H1 (cell line): ENCODE data around the gene PXDC1. TPM values are rescaled to one million over a fixed set of nuclear protein-coding genes. Genes with fewer than 3 reads are reported as not detected.

Experiments
- CTCF ChIA-PET: fragments of 300-600 bp; sonication (Branson Sonifier 250); formaldehyde crosslinking; loops from one replicate; lab custom pipeline; 2021; ENCODE audit not compliant: partially characterized antibody; lab: Charles Lee
- POLR2A ChIA-PET: fragments of 300-600 bp; sonication (Branson Sonifier 250); formaldehyde crosslinking; loops from one replicate; lab custom pipeline; 2021; ENCODE audit warnings: inconsistent platforms; ENCODE audit not compliant: partially characterized antibody; lab: Charles Lee
- DNase-seq, 2 experiments: peaks; one replicate each; pipeline versions ENCODE4 v3.0.0 to v3.0.0-alpha.2; 2010 to 2022; ENCODE audit warnings: low spot score in 2 of 2, low read depth in 1 of 2, mixed read lengths in 1 of 2
- FAIRE-seq: peaks from 2 replicates; lab custom pipeline; 2011; peaks lifted over from hg19 to GRCh38; lab: Jason Lieb, UNC
- H2AFZ ChIP-seq: 2 replicates; pipeline ENCODE4 v1.8.1; 2012; ENCODE audit warnings: low read length, inconsistent platforms
- H2AK5ac ChIP-seq: 2 replicates; pipeline ENCODE4 v1.6.1; 2013; ENCODE audit warnings: low read depth, low read length
- H2BK120ac ChIP-seq: replicated peaks from 2 replicates; pipeline ENCODE3; 2013; ENCODE audit warnings: low read depth, low read length, inconsistent platforms
- H2BK12ac ChIP-seq: 2 replicates; pipeline ENCODE4 v1.6.1; 2013; ENCODE audit warnings: low read depth, low read length
- H2BK15ac ChIP-seq: 2 replicates; pipeline ENCODE4 v1.6.1; 2013; ENCODE audit warnings: low read length
- H2BK20ac ChIP-seq: 2 replicates; pipeline ENCODE4 v1.6.1; 2013; ENCODE audit warnings: low read length
- H2BK5ac ChIP-seq: 2 replicates; pipeline ENCODE4 v1.6.1; 2013; ENCODE audit warnings: low read depth, low read length
- H3K14ac ChIP-seq: 2 replicates; pipeline ENCODE4 v1.6.1; 2013; ENCODE audit warnings: inconsistent platforms; ENCODE audit not compliant: insufficient read length
- H3K18ac ChIP-seq: 2 replicates; pipeline ENCODE4 v1.6.1; 2013; ENCODE audit warnings: low read length; ENCODE audit errors: extremely low read depth
- H3K23ac ChIP-seq: 2 replicates; pipeline ENCODE4 v1.6.1; 2013; ENCODE audit warnings: inconsistent platforms; ENCODE audit not compliant: insufficient read length
- H3K23me2 ChIP-seq: 2 replicates; pipeline ENCODE4 v1.6.1; 2013; ENCODE audit warnings: low read depth, low read length
- H3K27ac ChIP-seq: 2 replicates; pipeline ENCODE4 v1.6.1; 2011; ENCODE audit warnings: low read depth, low read length, inconsistent platforms
- H3K27me3 ChIP-seq, 4 experiments: replicated peaks in 1 of 4; 1 replicate in 1 of 4; 2 replicates in 3 of 4; pipeline versions ENCODE4 v1.6.1 to v1.8.1; 2011 to 2013; ENCODE audit warnings: low read length in 3 of 4, mild to moderate bottlenecking in 3 of 4, inconsistent platforms in 2 of 4, mixed read lengths in 2 of 4, moderate library complexity in 1 of 4; ENCODE audit not compliant: control insufficient read depth in 3 of 4, insufficient read depth in 3 of 4; ENCODE audit errors: extremely low read depth in 1 of 4
- H3K36me3 ChIP-seq, 4 experiments: 2 replicates each; pipeline versions ENCODE4 v1.6.1 to v1.8.1; 2011 to 2013; ENCODE audit warnings: mild to moderate bottlenecking in 4 of 4, low read length in 3 of 4, moderate library complexity in 2 of 4, control low read depth in 1 of 4, inconsistent platforms in 1 of 4; ENCODE audit not compliant: insufficient read depth in 4 of 4, control insufficient read depth in 2 of 4
- H3K4ac ChIP-seq: replicated peaks from 2 replicates; pipeline ENCODE3; 2013; ENCODE audit warnings: low read length, low read depth, mixed read lengths, inconsistent platforms; ENCODE audit not compliant: insufficient read length
- H3K4me1 ChIP-seq, 4 experiments: replicated peaks in 1 of 4; 1 replicate in 1 of 4; 2 replicates in 3 of 4; pipeline versions ENCODE4 v1.6.1 to v1.8.1; 2011 to 2013; ENCODE audit warnings: low read length in 3 of 4, inconsistent platforms in 2 of 4, mixed read lengths in 1 of 4; ENCODE audit not compliant: insufficient read depth in 4 of 4, control insufficient read depth in 3 of 4
- H3K4me2 ChIP-seq, 2 experiments: 2 replicates each; pipeline versions ENCODE4 v1.6.1 to v1.8.1; 2011 to 2013; ENCODE audit warnings: low read depth in 2 of 2, low read length in 2 of 2, control low read depth in 1 of 2, inconsistent platforms in 1 of 2, mild to moderate bottlenecking in 1 of 2; ENCODE audit not compliant: insufficient read depth in 1 of 2
- H3K4me3 ChIP-seq, 4 experiments: fragments of 200-600, 300-600 bp in 1 of 4; sonication (generic), shearing (Covaris generic), sonication (Bioruptor Twin) in 1 of 4; 2 replicates each; pipeline versions ENCODE4 v1.5.1 to v1.8.1; 2011 to 2016; ENCODE audit warnings: low read length in 4 of 4, low read depth in 3 of 4, control low read depth in 2 of 4, inconsistent platforms in 2 of 4, mild to moderate bottlenecking in 2 of 4, mixed read lengths in 1 of 4, moderate library complexity in 1 of 4; ENCODE audit not compliant: insufficient read depth in 2 of 4; ENCODE audit errors: extremely low read depth in 1 of 4
- H3K56ac ChIP-seq: replicated peaks from 2 replicates; pipeline ENCODE3; 2013; ENCODE audit warnings: low read depth, mild to moderate bottlenecking, mixed read lengths, low read length, inconsistent platforms; ENCODE audit not compliant: insufficient read length
- H3K79me1 ChIP-seq: 2 replicates; pipeline ENCODE4 v1.6.1; 2013; ENCODE audit warnings: low read depth, low read length, control low read depth
- H3K79me2 ChIP-seq, 2 experiments: 2 replicates each; pipeline versions ENCODE4 v1.6.1 to v1.8.1; 2012 to 2013; ENCODE audit warnings: low read length in 2 of 2, mild to moderate bottlenecking in 2 of 2, inconsistent platforms in 1 of 2; ENCODE audit not compliant: insufficient read depth in 2 of 2, control insufficient read depth in 1 of 2
- H3K9ac ChIP-seq, 4 experiments: replicated peaks in 1 of 4; 1 replicate in 1 of 4; 2 replicates in 3 of 4; pipeline versions ENCODE4 v1.6.1 to v1.8.1; 2011 to 2013; ENCODE audit warnings: low read depth in 3 of 4, low read length in 3 of 4, control low read depth in 2 of 4, mild to moderate bottlenecking in 2 of 4, moderate library complexity in 2 of 4, inconsistent platforms in 1 of 4; ENCODE audit errors: extremely low read depth in 1 of 4
- H3K9me3 ChIP-seq, 2 experiments: 2 replicates each; pipeline versions ENCODE4 v1.6.1 to v1.8.1; 2012 to 2013; ENCODE audit warnings: mild to moderate bottlenecking in 2 of 2, moderate library complexity in 2 of 2, control low read depth in 1 of 2, inconsistent platforms in 1 of 2, low read depth in 1 of 2, low read length in 1 of 2, mixed read lengths in 1 of 2; ENCODE audit not compliant: insufficient read depth in 2 of 2
- H4K20me1 ChIP-seq, 2 experiments: replicated peaks in 1 of 2; 2 replicates each; pipeline versions ENCODE3 to v1.8.1; 2011 to 2013; ENCODE audit warnings: inconsistent platforms in 2 of 2, low read length in 2 of 2, mild to moderate bottlenecking in 1 of 2; ENCODE audit not compliant: insufficient read depth in 2 of 2, control insufficient read depth in 1 of 2
- H4K5ac ChIP-seq: 2 replicates; pipeline ENCODE4 v1.6.1; 2013; ENCODE audit warnings: low read length, low read depth, mixed read lengths, inconsistent platforms; ENCODE audit not compliant: insufficient read length
- H4K8ac ChIP-seq: 2 replicates; pipeline ENCODE4 v1.8.0; 2013; ENCODE audit warnings: mild to moderate bottlenecking, moderate library complexity, low read length, inconsistent platforms; ENCODE audit not compliant: insufficient read depth; ENCODE audit errors: extremely low read depth
- H4K91ac ChIP-seq: replicated peaks from 2 replicates; pipeline ENCODE3; 2013; ENCODE audit warnings: low read length, mixed read lengths, inconsistent platforms; ENCODE audit not compliant: insufficient read length
- ATF3 ChIP-seq: IDR thresholded peaks from 2 replicates; pipeline ENCODE4 v1.6.1; 2011; ENCODE audit warnings: low read depth, mild to moderate bottlenecking, low read length; ENCODE audit not compliant: insufficient read depth
- CEBPB ChIP-seq: IDR thresholded peaks from 2 replicates; pipeline ENCODE4 v1.6.1; 2012; ENCODE audit warnings: low read depth, low read length
- CREB1 ChIP-seq: IDR thresholded peaks from 2 replicates; pipeline ENCODE4 v1.6.1; 2012; ENCODE audit warnings: inconsistent platforms
- GABPA ChIP-seq: IDR thresholded peaks from 2 replicates; pipeline ENCODE4 v1.6.1; 2011; ENCODE audit warnings: mild to moderate bottlenecking, low read length, moderate library complexity, borderline replicate concordance; ENCODE audit not compliant: insufficient read depth
- HDAC6 ChIP-seq: IDR thresholded peaks from one replicate; pipeline ENCODE4 v1.7.1; 2012; ENCODE audit warnings: low read depth, mild to moderate bottlenecking, inconsistent platforms, low read length, moderate library complexity
- KDM1A ChIP-seq: fragments of 200-600, 300-600 bp; sonication (generic); IDR thresholded peaks from 2 replicates; pipeline ENCODE4 v1.7.1; 2016; ENCODE audit warnings: mild to moderate bottlenecking, low read length, borderline replicate concordance
- KDM4A ChIP-seq: IDR thresholded peaks from one replicate; pipeline ENCODE4 v1.7.1; 2012; ENCODE audit warnings: low read depth, mild to moderate bottlenecking, moderate library complexity, low read length, inconsistent platforms; ENCODE audit not compliant: severe bottlenecking
- PHF8 ChIP-seq: fragments of 200-600 bp; sonication (generic); conservative IDR thresholded peaks from 2 replicates; pipeline ENCODE4 v1.7.1; 2012; ENCODE audit warnings: low read depth, mild to moderate bottlenecking, inconsistent platforms, low read length, moderate library complexity
- SIX5 ChIP-seq: IDR thresholded peaks from 2 replicates; pipeline ENCODE4 v1.6.1; 2011; ENCODE audit warnings: mild to moderate bottlenecking, low read depth, low read length
- SP4 ChIP-seq: IDR thresholded peaks from 2 replicates; pipeline ENCODE4 v1.6.1; 2012; ENCODE audit warnings: low read length, inconsistent platforms
- USF2 ChIP-seq: IDR thresholded peaks from 2 replicates; pipeline ENCODE4 v1.6.1; 2011; ENCODE audit warnings: low read length, improper control_type of control experiment
- WGBS, 2 experiments: shearing (Covaris generic) in 1 of 2; methylation state at CpG; one replicate each; pipeline versions ENCODE4 v1.1.6 to v1.1.7; 2013 to 2015; ENCODE audit warnings: low lambda C conversion rate in 2 of 2, mixed read lengths in 2 of 2, inconsistent platforms in 1 of 2, low coverage in 1 of 2, missing lambda C conversion rate in 1 of 2; ENCODE audit not compliant: insufficient replicate concordance in 2 of 2, insufficient coverage in 1 of 2, insufficient read length in 1 of 2; ENCODE audit errors: extremely low coverage in 1 of 2, missing lambda C conversion rate in 1 of 2; 5-methylcytosine and 5-hydroxymethylcytosine counted together
- polyA plus RNA-seq, 7 experiments: library from polyadenylated mRNA; depleted of rRNA in 3 of 7; stranded (reverse) in 5 of 7; unstranded in 2 of 7; fragments of >200 nt in 5 of 7; fragments of 200-250 nt in 2 of 7; gene quantifications; 1 replicate in 5 of 7; 2 replicates in 1 of 7; 4 replicates in 1 of 7; pipeline versions ENCODE4 v1.2.1 to v1.2.3, GENCODE V29; 2011 to 2013; ENCODE audit warnings: missing spikeins in 2 of 7, mixed read lengths in 2 of 7
- total RNA-seq: library from RNA; stranded (reverse); fragmentation: NEBNext Ultra II Directional; extraction: Animal tissue kit (Norgen Biotek cat#: 25700); gene quantifications from 2 replicates; pipeline ENCODE4 v1.2.1, GENCODE V29; 2021

PXDC1 gene
- total and polyA plus RNA-seq, 2 of the 8 experiments (the other 6 are each of a cell fraction or from before 2014, with no cell fraction given): 1.7 to 2.0 TPM

GRCh38 chr6:3768502-3768901, 17.0 kb upstream of the PXDC1 start:
- POLR2A ChIA-PET: interaction anchor here (1.0 kb wide), 1 partner anchor 13 kb away, joined by 3 read pairs; no protein-coding TSS in a partner anchor
- TF ChIP-seq SP4 (no peak), KDM4A (no peak), CREB1 (no peak), ATF3 (no peak), KDM1A (no peak), USF2 (no peak), SIX5 (no peak), CEBPB (no peak), PHF8 (no peak), HDAC6 (no peak), GABPA (no peak)
- TF ChIP-seq, all 59 proteins: peak for 0
- CTCF ChIA-PET: interaction anchor here (0.7 to 1.6 kb wide), 5 partner anchors 12 to 816 kb away, joined by 3 to 5 read pairs (median 3); no protein-coding TSS in a partner anchor

More at GRCh38 chr6:3768502-3768901, 17.0 kb upstream of the PXDC1 start:
- Histone ChIP-seq H3K27me3 (no peaks in the 10 kb centered on the region), H3K4me1 (peaks cover 0 to 7% (median 4%) of the 10 kb centered on the region in 4 experiments; a peak in 4 of 7 replicates), H2BK120ac (no peak overlapping the region), H2AFZ (no peak overlapping the region), H4K8ac (no peak overlapping the region), H3K23me2 (no peaks in the 10 kb centered on the region; the same call in 1 of the 2 replicates), H2BK15ac (no peak overlapping the region), H3K79me2 (no peaks in the 10 kb centered on the region), H4K91ac (no peak overlapping the region), H2BK5ac (no peak overlapping the region), H3K36me3 (no peaks in the 10 kb centered on the region), H2AK5ac (no peak overlapping the region), H3K18ac (no peak overlapping the region), H4K5ac (no peak overlapping the region), H3K4ac (no peak overlapping the region), H3K4me2 (no peak overlapping the region), H3K27ac (no peak overlapping the region), H4K20me1 (no peaks in the 10 kb centered on the region), H3K9me3 (no peaks in the 10 kb centered on the region), H2BK20ac (no peak overlapping the region), H3K56ac (no peak overlapping the region), H3K9ac (no peak overlapping the region), H3K79me1 (no peaks in the 10 kb centered on the region), H3K4me3 (no peak overlapping the region), H3K23ac (no peak overlapping the region), H2BK12ac (no peak overlapping the region), H3K14ac (no peak overlapping the region)
- 90% methylated on average over 2 of the region's 2 CpGs; no CpG with 5 or more reads in 1 of the 2 experiments for WGBS, 2 experiments
- DNase-seq (no peak), FAIRE-seq (no peak)
